Vagina (tissue), 2 donors: ENCODE results near the gene TMPRSS4. TPM values are rescaled to one million over a fixed set of nuclear protein-coding genes. Genes with fewer than 3 reads are reported as not detected.

Source experiments
- DNase-seq, 2 donors: peaks; one replicate each; pipeline ENCODE4 v3.0.0-alpha.2; 2017; ENCODE audit errors: extremely low spot score in 2 of 2
- H3K27ac ChIP-seq: fragments of 200-600 bp; sonication (generic); one replicate; pipeline ENCODE4 v1.5.1; 2019
- H3K27me3 ChIP-seq: fragments of 200-600 bp; sonication (generic); one replicate; pipeline ENCODE4 v1.5.1; 2019
- H3K36me3 ChIP-seq, 2 donors: fragments of 200-600 bp; sonication (generic); one replicate each; pipeline ENCODE4 v1.5.1; 2017 to 2019
- H3K4me1 ChIP-seq: fragments of 200-600 bp; sonication (generic); one replicate; pipeline ENCODE4 v1.5.1; 2019
- H3K4me3 ChIP-seq, 2 donors: fragments of 200-600 bp; sonication (generic); 1 replicate in 1 of 2; 2 replicates in 1 of 2; pipeline ENCODE4 v1.5.1; 2016 to 2019
- H3K9me3 ChIP-seq: fragments of 200-600 bp; sonication (generic); one replicate; pipeline ENCODE4 v1.5.1; 2019
- CTCF ChIP-seq, 3 experiments: fragments of 450-650 bp in 2 of 3; fragments of 200-600 bp in 1 of 3; sonication (generic) in 1 of 3; IDR thresholded peaks; one replicate each; pipeline ENCODE4 v1.5.1; 2017 to 2019; ENCODE audit warnings: antibody characterized with exemption in 3 of 3, mild to moderate bottlenecking in 2 of 3, moderate library complexity in 2 of 3
- POLR2A ChIP-seq, 2 donors: fragments of 450-650 bp; IDR thresholded peaks; one replicate each; pipeline ENCODE4 v1.6.1; 2017; ENCODE audit warnings: antibody characterized with exemption in 2 of 2, mild to moderate bottlenecking in 2 of 2, moderate library complexity in 2 of 2
- POLR2AphosphoS5 ChIP-seq, 2 donors: sonication (generic); formaldehyde crosslinking; IDR thresholded peaks; one replicate each; pipeline ENCODE4 v1.9.0; 2017; ENCODE audit warnings: antibody characterized with exemption in 2 of 2, mild to moderate bottlenecking in 2 of 2, low read depth in 1 of 2; ENCODE audit not compliant: insufficient read depth in 1 of 2
- intact Hi-C: fragments of 100-400 bp; cut with DNase I; formaldehyde crosslinking; loops from one replicate; pipeline ENCODE4 v1.15.1; 2023
- total RNA-seq: library from RNA; depleted of rRNA; stranded (reverse); fragments of >200 nt; gene quantifications from one replicate; pipeline ENCODE4 v1.2.3, GENCODE V29; 2016

Gene TMPRSS4
- total RNA-seq, 1 donor from 2014 or later, result 20.9 TPM

GRCh38 chr11:118042796-118043195 is 34.1 kb upstream of the TMPRSS4 start:
- Histone ChIP-seq H3K36me3 (no peaks in the 10 kb centered on the region), H3K4me3 (no peak overlapping the region), H3K4me1 (no peaks in the 10 kb centered on the region), H3K9me3 (no peaks in the 10 kb centered on the region), H3K27ac (no peak overlapping the region), H3K27me3 (no peaks in the 10 kb centered on the region)
- TF ChIP-seq CTCF (IDR thresholded peaks at IDR 0.05) (no peak), POLR2AphosphoS5 (IDR thresholded peaks at IDR 0.05; ENCODE audit: insufficient read depth in 1 of 2, low read depth in 1 of 2) (no peak), POLR2A (IDR thresholded peaks at IDR 0.05) (no peak)
- no peak for DNase-seq
- intact Hi-C loops, result no loop called here

- Histone ChIP-seq H3K4me1 (no peaks in the 10 kb centered on the region), H3K27me3 (no peaks in the 10 kb centered on the region), H3K27ac (no peak overlapping the region), H3K36me3 (no peaks in the 10 kb centered on the region), H3K4me3 (no peak overlapping the region), H3K9me3 (no peaks in the 10 kb centered on the region)
- TF ChIP-seq POLR2A (IDR thresholded peaks at IDR 0.05), result no peak
- intact Hi-C loops, result no loop called here
- no peak for DNase-seq
Observed at GRCh38 chr11:118045191-118045590, 31.7 kb upstream of the TMPRSS4 start.

GRCh38 chr11:118046051-118046963 is 30.6 kb upstream of the TMPRSS4 start:
- DNase-seq, result peak in 1 of 2 donors; percentile 69
- Histone ChIP-seq H3K9me3 (no peaks in the 10 kb centered on the region), H3K27me3 (no peaks in the 10 kb centered on the region), H3K36me3 (no peaks in the 10 kb centered on the region), H3K27ac (no peak overlapping the region), H3K4me3 (no peak overlapping the region), H3K4me1 (no peaks in the 10 kb centered on the region)
- TF ChIP-seq CTCF (IDR thresholded peaks at IDR 0.05), result no peak
- no peak for TF ChIP-seq POLR2A (IDR thresholded peaks at IDR 0.05)
- no peak for TF ChIP-seq POLR2AphosphoS5 (IDR thresholded peaks at IDR 0.05; ENCODE audit: insufficient read depth in 1 of 2, low read depth in 1 of 2)
- intact Hi-C loops, result no loop called here

GRCh38 chr11:118046964-118047700 is 29.7 kb upstream of the TMPRSS4 start:
- Histone ChIP-seq H3K4me3 (no peak overlapping the region), H3K4me1 (no peaks in the 10 kb centered on the region), H3K9me3 (no peaks in the 10 kb centered on the region), H3K36me3 (no peaks in the 10 kb centered on the region), H3K27me3 (no peaks in the 10 kb centered on the region), H3K27ac (no peak overlapping the region)
- TF ChIP-seq CTCF (IDR thresholded peaks at IDR 0.05) (no peak), POLR2A (IDR thresholded peaks at IDR 0.05) (no peak), POLR2AphosphoS5 (IDR thresholded peaks at IDR 0.05; ENCODE audit: insufficient read depth in 1 of 2, low read depth in 1 of 2) (no peak)
- intact Hi-C loops, result no loop called here
- no peak for DNase-seq

- H3K9me3 ChIP-seq, result no peaks in the 10 kb centered on the region
- peak in 1 of 2 donors; percentile 70 for DNase-seq
- no peaks in the 10 kb centered on the region for H3K4me1 ChIP-seq
- TF ChIP-seq POLR2A (IDR thresholded peaks at IDR 0.05) (no peak), CTCF (IDR thresholded peaks at IDR 0.05) (no peak), POLR2AphosphoS5 (IDR thresholded peaks at IDR 0.05; ENCODE audit: insufficient read depth in 1 of 2, low read depth in 1 of 2) (no peak)
- no peaks in the 10 kb centered on the region for H3K36me3 ChIP-seq
- no peak overlapping the region for H3K27ac ChIP-seq
- intact Hi-C loops, result no loop called here
- no peak overlapping the region for H3K4me3 ChIP-seq
- no peaks in the 10 kb centered on the region for H3K27me3 ChIP-seq
Observed at GRCh38 chr11:118047749-118048148, 29.1 kb upstream of the TMPRSS4 start.
